Activated CD4-positive, alpha-beta T cell treated with anti-CD3 and anti-CD28 coated beads, Interleukin-2, amount 50 U/mL, for 16 hours (primary cell): ENCODE results near the gene SMAP2.
"Not testable (repeated sequence)": the region's sequence is repeated elsewhere in the genome, so short reads cannot be mapped to it uniquely, and the experiment has no call there.

Experiments
- DNase-seq: peaks from one replicate; pipeline ENCODE4 v3.0.0-alpha.2; 2020

The SMAP2 gene

DNA sequence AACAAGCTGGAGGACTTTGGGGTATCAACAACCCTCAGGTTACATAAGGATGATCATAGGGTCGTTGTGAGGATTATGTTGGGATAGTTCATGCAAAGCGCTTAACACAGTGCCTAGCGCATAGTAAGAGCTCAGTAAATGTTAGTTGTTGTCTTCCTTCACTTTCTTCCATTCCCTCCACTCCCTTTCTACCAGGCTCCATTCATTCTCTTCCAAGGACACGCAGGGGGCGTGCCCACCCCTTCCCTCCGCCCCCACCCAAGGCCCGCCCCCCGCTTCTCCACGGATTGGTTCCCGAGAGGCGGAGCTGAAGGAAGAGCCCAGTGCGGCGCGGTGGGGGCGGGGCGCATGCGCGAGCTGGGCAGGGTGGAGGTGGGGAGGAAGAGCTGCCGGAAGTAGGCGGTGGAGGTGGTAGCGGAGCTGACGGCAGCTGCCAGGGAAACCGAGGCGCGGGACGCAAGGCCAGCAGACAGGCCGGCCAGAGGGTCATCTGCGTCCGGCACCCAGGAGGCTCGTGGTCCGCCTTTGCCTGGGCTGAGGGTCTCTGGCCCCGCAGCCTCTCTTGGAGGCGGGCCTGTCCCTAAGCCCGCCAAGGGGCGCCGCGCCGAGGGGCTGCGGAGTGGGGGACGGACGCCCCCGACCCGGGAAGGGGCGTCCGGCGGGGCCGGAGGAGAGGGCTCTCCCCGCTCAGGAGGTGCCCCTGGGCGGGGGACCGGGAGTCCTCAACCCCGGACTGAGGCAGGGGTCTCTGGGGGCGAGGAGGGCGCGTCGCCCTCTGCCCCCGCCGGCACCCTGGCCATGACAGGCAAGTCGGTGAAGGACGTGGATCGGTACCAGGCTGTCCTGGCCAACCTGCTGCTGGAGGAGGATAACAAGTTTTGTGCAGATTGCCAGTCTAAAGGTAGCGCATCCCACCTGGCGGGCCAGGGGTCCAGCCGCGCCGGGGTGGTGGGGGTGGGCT, at the start of gene SMAP2:
TSS of gene SMAP2 (plus strand) at position 405 of the 961 bp plus-strand sequence. CDS start at position 799, 394 bp downstream.
- peak; percentile 98 for DNase-seq

DNA sequence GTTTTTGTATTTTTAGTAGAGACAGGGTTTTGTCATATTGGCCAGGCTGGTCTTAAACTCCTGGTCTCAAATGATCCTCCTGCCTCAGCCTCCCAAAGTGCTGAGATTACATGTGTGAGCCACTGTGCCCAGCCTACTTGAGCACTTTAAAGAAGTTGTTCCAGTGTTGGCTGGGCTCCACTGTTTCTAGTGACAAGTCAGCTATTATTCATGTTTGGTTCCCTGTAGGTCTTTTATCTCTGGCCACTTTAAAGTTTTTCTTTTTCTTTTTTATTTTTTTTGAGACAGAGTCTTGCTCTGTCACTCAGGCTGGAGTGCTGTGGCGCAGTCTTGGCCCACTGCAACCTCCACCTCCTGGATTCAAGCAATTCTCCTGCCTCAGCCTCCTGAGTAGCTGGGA, 42.1 kb upstream of the SMAP2 start:
- DNase-seq = not testable (repeated sequence)

DNA sequence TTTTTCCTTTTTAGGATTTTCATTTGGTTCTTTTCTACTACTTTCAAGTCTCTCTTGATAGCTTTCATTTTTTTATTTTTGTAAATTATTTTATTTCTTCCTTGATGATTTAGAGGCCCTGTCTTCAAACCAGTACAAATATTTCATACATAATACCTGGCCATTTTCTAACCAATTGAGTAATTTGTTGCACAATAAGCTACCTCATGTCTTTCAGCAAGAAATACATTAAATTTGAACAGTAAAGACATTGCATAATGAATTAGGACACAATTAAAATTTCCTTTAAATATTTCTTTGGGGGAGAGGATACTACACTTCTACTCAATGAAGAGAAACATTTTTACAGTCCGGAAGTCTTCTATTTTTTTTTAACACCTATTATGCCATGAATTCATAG, 40.8 kb upstream of the SMAP2 start:
- DNase-seq = no peak

DNA sequence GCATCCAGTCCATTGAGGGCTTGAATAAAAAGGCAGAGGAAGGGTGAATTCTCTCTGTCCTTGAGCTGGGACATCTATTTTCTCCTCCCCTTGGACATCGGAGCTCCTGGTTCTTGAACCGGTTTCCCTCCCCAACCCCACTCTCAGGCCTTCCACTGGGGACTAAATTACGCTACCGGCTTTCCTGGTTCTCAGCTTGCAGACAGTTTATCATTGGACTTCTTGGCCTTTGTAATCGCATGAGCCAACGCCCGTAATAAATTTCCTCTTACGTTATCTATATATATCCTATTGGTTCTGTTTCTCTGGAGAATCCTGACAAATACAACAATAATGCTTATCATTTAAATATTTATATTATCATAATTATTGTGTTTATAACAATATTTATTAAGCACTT, 36.1 kb upstream of the SMAP2 start:
- DNase-seq = no peak

DNA sequence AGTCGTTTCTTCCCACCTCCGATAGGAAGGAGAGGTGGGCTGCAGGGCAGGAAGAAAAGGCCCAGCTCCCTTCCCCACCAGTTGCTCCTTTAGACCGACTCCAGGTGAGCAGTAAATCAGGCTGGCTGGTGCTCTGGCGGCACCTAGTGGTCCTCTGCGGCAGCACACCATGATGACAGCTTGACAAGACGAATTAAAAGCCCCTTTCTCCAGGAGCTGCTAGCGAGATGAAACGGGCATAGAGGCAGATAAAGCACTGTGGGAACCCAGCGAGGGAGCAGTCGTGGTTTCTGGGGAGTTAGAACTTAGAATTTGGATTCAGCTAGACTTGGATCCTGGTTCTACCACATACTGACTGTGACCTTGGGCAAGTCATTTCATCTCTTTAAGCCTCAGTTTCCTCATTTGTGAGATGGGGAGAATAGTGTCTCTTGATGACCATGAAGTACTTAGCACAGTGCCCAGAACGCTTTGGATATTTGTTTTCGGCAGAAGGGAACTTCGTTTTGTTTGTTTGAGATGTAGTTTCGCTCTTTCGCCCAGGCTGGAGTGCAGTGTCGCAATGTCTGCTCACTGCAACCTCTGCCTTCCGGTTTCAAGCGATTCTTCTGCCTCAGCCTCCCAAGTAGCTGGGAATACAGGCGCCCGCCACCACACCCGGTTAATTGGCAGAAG, 34.6 kb upstream of the SMAP2 start:
- peak; percentile 93 for DNase-seq

DNA sequence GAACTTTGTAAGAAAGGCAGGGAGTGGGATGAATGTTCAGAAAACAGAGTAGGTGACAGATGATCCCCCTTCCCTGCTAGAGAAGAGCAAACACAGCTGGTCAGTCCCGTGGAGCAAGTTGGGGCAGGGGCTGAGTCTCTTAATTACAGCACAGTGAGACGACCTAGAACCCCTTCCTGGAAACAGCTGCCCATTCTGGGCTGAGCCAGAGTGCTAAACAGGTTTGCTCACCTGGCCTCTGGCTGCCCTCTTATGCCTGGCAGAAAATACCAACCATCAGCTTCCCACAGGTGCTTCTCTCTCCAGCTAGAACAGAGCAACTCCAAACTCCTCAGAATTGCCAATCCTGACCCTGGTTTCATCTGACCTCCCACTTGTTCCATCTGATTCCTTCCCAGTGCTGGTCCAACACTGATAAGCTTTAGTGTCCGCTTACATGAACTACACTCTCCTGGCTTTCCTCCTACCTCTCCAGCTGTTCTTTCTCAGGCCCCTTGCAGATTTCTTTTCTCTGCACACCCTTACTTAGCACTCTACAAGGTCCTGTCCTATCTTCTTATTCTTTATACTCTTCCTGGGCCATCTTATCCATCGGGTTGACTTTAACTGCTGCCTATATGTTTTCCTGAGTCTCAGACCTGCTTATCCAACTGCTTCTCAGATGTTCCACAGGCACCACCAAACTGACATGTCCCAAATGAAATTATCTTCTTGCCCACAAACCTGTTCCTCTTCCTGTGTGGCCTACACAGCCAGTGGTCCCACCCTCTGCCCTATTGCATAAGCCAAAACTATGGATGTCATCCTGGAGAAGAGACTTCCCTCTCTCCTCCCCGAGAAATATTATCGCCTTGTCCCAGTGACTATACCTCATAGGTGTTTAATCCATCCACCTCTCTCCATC, 33.9 kb upstream of the SMAP2 start:
- no peak for DNase-seq

DNA sequence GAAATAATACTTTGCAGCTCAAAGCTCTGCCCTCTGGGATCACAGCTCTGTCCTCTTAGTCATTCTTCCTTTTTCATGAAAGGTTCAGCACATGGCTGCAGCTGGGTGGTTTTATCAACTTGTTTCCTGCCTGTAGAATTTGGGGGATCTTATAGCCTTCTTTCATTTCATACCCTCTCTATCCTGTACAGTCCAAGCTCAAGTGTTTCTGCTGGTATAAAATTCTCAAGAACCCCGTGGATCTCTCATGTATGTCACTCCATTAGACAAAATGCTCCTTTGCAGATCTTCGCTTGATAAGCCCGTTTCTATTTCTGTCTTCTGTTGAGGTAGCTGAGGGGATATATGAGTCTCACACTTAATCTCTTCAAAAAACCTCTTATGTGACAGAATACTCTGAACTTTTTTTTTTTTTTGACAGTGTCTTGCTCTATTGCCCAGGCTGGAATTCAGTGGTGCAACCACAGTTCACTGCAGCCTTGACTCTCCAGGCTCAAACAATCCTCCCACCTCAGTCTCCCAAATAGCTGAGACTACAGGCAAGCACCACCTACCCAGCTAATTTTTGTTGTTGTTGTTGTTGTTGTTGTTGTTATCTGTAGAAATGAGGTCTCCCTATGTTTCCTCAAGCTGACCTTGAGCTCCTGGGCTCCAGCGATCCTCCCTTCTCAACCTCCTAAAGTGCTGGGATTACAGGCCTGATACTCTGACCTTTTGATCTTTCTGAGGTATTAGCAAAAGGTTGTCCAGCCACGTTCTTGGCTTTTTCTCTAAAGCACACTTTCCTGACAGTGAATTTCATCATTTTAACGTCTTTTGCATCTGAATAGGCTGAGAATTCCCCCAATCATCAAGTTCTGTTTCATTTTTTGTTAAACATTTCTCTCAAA, 31.8 kb upstream of the SMAP2 start:
- peak; percentile 31 for DNase-seq

DNA sequence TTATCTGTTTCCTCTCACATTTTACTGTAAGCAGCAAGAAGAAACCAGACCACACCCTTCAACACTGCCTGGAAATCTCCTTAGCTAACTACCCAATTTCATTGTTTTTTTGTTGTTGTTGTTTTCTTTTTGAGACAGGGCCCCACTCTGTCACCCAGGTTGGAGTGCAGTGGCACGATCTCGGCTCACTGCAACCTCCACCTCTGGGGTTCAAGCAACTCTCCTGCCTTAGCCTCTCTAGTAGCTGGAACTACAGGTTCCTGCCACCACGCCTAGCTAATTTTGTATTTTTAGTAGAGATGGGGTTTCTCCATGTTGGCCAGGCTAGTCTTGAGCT, 31.2 kb upstream of the SMAP2 start:
- DNase-seq = peak; percentile 41

DNA sequence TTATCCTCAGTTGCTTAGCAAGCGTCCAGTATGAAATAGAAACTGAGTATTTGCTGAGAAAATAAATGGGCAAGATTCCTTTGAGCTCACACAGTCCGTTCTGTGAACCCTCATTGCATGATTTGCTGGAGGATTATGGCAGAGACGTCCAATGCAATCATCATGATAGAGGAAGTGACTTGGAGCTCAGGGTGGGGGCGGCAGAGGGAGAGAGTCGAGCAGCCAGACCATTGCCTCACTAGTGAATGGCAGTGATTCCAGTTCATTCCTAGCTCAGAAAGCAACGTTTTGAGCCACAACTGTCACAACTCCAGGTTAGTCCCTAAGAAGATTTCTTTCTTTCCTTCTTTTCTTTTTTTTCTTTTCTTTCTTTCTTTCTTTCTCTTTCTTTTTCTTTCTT, 28.9 kb upstream of the SMAP2 start:
- DNase-seq = peak; percentile 18

DNA sequence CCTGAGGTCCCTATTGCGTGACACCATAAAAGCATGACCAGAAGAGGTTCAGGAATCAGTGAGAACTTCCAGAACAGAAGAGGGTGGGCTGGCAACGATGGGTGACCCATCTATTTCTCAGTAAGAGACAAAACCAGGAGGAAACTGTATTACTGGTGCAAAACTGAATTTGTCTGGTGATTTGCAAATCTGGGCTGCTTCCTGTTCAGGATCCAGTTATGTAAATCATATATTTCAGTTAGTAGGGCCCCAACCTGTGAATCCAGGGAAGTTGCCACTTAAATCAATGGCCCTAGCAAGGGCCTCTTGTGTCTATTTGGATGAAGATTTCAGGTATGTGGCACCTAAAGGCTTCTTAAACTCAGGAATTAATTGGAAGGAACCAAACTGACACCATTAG, 23.1 kb upstream of the SMAP2 start:
- DNase-seq = no peak

DNA sequence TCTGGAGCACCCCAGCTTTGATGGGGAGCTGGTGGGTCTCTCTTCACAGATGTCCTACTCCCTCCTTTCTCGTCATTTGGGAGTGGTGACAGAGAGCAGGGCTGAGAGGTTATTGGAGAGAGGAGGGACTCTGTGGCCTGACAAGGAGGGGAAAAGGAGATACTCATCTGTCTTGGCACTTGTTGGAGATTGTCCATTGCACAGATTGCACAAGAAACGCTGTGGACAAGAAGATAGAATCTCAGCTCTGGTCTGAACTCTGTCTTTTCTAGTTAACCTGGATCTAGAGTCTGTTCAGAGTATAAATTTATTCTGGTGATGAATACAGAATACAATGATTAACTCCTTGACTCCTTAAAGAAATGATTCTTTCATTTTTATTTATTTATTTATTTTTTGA, 22.4 kb upstream of the SMAP2 start:
- no peak for DNase-seq

DNA sequence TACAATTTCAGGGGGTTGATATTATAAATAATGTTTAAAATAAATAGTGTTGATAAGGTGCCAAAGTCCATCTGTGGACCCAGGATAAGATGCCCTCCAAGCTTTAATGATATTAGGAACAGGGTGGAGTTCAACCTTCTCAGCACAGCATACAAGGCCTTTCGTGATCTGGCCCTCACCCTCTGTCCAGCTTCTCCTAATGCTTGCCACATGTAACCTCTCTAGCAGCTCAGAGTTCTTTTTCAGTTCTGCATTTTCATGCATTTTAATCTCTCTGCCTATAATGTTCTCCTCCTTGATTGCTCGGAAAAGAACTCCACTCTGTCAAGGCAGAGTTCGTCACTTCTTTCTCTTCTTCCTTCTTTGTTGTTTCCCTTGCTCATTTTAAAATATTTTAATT, 21.4 kb upstream of the SMAP2 start:
- DNase-seq = no peak

DNA sequence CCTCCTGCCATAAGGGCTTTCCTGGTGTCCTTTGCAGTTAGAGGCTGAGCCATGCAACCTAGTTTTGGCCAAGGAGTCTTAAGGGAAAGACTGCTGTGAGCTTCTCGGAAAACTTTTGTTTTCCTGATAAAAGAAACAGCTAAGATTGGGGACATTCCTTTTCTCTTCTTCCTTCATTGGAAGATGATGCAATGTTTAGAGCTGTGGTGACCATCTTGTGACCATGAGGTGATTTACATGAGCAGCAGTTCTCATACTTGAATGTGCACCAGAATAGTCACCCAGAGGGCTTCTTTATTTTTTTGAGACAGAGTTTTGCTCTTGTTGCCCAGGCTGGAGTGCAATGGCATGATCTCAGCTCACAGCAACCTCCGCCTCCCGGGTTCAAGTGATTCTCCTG, 20.4 kb upstream of the SMAP2 start:
- DNase-seq = no peak

DNA sequence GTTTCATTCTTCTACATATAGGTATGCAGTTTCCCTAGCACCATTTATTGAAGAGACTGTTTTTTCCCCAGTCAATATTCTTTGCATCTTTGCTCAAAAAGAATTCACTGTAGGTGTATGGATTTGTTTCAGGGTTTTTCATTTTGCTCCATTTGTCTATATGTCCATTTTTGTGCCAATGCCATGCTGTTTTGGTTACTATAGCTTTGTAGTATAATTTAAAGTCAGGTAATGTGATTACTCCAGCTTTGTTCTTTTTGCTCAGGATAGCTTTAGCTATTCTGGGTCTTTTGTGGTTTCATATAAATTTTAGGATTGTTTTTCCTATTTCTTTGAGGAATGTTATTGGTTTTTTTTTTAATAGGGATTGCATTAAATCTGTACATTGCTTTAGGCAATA, 15.9 kb upstream of the SMAP2 start:
- DNase-seq = no peak

DNA sequence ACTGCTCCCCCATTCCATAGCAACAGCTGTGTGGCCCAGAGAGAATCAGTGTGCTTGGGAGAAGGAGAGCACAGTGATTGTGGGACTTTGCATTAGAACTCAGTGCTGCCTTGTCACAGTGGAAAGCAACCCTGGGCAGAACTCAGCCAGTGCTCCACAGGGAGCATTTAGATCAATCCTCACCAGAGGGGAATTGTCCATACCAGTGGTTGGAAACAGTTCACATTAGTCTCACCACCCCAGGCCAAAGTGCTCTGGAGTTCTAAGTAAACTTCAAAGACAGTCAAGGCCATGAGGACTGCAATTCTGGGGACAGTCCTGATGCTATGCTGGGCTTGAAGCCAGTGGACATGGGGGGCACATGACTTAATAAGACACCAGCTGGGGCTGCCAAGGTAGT, 12.9 kb upstream of the SMAP2 start:
- DNase-seq = no peak

DNA sequence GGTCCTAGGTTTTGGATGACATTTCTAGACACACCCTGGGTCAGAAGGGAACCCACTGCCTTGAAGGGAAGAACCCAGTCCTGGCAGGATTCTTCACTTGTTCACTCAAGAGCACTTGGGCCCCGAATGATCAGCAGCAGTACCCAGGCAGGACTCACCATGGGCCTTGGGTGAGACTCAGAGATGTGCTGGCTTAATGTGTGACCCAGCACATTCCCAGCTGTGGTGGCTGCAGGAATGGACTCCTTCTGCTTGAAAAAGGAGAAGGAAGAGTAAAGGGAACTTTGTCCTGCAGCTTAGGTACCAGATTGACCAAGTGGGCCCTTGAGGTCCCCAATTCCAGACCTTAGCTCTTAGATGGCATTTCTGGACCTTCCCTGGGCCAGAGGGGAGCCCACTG, 12.3 kb upstream of the SMAP2 start:
- no peak for DNase-seq

DNA sequence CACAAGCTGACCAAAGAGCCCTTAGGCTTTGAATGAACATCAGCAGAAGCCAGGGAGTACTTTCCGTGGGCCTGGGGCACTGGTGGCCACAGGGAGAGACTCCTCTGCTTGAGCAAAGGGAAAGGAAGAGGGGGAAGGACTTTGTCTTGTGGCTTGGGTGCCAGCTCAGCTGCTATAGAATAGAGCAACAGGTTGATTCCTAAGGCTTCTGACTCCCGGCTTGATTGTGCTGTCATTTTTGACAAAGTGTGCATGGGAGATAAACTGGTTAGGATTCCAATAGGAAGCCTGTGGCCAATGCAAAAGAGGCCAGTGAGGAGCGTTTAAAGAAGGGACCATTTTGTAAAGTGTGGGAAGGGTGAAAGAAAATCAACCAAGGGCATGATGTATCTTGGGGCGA, 11.9 kb upstream of the SMAP2 start:
- DNase-seq = no peak

DNA sequence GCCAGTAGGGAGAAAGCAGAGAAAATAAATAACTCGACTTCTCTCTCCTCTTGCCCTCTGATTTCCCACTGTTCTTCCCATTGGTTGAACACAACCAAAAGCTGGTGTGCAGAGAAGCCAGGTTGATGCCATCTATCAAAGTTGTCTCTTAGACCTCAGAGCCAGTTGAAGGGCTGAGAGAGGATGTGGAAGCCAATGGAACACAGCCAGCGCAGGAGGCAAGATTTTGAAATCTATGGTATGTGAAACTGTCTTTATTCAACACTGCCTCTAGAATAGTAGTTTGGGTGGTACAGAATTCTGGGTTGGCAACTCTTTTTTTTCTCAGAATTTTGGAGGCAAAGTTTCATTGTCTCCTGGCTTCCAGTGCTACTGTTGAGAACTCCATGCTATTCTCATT, 11.3 kb upstream of the SMAP2 start:
- DNase-seq = no peak

DNA sequence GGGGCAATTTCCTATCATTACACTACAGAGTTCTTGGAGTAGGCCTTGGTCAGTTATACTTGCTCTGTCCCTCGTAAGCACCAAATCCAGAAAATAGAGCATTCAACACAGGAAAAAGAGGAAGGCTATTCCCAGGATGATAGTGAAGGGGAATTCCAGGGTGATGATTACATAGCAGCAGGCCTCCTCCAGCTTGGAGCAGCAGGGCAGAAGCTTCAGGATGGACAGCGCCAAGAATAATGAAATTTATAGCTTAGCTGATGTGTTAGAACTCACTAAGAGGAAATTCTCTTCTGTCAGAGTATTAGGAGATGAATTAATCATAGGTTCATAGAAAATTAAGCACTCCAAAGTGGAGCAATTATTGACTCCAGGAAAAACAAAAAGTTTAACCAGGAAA, 10.8 kb upstream of the SMAP2 start:
- no peak for DNase-seq

DNA sequence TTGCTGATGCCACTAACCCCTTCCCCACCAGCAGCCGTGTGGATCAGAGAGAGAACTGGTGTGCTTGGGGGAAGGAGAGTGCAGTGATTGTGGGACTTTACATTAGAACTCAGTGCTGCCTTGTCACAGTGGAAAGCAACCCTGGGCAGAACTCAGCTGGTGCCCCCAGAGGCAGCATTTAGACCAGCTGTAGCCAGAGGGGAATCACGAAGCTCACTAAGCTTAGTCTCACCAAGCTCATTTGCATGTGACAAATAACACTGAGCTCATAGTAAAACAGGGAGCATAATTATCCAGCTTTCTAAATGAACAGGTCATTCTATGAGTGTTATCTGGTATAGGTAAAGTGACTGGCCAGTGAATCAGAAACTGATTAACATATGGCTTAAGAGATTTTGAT, 9.8 kb upstream of the SMAP2 start:
- DNase-seq = no peak

DNA sequence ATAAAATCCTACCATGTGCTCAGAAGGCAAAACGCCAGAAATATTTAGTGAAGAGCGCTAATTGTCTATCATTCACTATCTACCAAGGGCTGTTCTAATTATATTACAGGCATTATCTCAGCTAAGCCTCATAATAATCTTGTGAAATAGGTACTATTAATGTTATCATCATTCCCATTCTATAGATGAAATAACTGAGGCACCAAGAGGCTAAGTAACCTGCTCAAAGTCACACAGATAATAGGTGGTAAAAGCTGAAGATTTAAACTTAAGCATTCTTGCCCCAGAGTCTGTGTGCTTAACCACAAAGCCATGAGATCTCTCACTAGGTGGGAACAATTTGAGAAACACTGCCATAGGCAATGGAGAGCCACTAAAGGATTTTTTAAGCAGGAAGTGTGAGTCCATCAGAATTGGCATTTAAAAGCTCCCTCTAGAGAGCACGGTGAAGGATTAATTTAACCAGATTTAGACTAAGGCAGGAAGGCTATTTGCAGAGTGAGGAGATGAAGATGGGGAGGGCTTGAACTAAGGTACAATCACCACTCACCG, 1.7 kb upstream of the SMAP2 start:
- DNase-seq = no peak
